ENCODE data around the gene UBE2R2. TPM values are rescaled to one million over a fixed set of nuclear protein-coding genes. Genes with fewer than 3 reads are reported as not detected.

Gene UBE2R2
- total RNA-seq, 1 experiment from 2014 or later, result 52.1 TPM

DNA sequence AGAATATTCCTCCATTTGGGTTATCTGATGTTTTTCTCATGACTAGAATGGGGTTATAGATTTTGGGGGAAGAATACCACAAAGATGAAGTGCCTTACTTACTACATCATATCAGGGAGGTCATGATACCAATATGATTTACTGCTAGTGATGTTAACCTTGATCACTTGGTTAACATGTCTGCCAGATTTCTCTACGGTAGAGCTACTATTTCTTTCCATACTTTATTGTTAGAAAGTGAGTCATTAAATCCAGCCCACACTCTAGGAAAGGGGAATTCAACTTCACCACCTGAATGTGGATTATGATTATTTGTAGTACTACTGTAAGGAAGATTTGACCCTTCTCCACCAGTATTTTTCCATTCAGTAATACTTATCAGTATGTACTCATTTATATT lies 64.7 kb downstream of the UBE2R2 start:
- no peak overlapping the region for H2AFZ ChIP-seq (ENCODE audit: low read length)
- WGBS (ENCODE audit: extremely low coverage, insufficient read length, low lambda C conversion rate), result no CpG with 5 or more reads among the region's 1 CpG

More for the DNA sequence above, 64.7 kb downstream of the UBE2R2 start:
- no peak overlapping the region for H3K18ac ChIP-seq (ENCODE audit: insufficient read length, low read depth, low read length)
- H3K4me1 ChIP-seq (ENCODE audit: insufficient read depth, low read length), result no peaks in the 10 kb centered on the region; the same call in 1 of the 2 replicates
- H3K27me3 Mint-ChIP-seq (ENCODE audit: low read depth), result no peaks in the 10 kb centered on the region
- H3K36me3 Mint-ChIP-seq (ENCODE audit: insufficient read depth in 1 of 3, low read depth in 3 of 3), result no peaks in the 10 kb centered on the region
- no peaks in the 10 kb centered on the region for H3K23me2 ChIP-seq (ENCODE audit: insufficient read length, low read depth, low read length, poor library complexity, severe bottlenecking)
- no peak overlapping the region for H4K8ac ChIP-seq (replicated peaks; ENCODE audit: insufficient read length, low read depth, low read length)
- TF ChIP-seq CTCF (conservative IDR thresholded peaks at IDR 0.05), result no peak
- no peak overlapping the region for H3K4me3 Mint-ChIP-seq
- H2BK20ac ChIP-seq (ENCODE audit: low read depth, low read length, poor library complexity, severe bottlenecking), result no peak overlapping the region
- H3K14ac ChIP-seq (ENCODE audit: insufficient read depth, low read length), result no peak overlapping the region
- H3K9me3 Mint-ChIP-seq, result no peaks in the 10 kb centered on the region
- H3K79me1 ChIP-seq (ENCODE audit: insufficient read depth, low read depth, low read length, poor library complexity, severe bottlenecking), result peaks cover 3% of the 10 kb centered on the region
- no peak for DNase-seq
- H3K27ac ChIP-seq (ENCODE audit: insufficient read length, low read depth, low read length), result no peak overlapping the region
- H2BK5ac ChIP-seq (ENCODE audit: insufficient read length, low read length), result no peak overlapping the region
- H3K9me3 ChIP-seq (ENCODE audit: control insufficient read depth, low read depth, low read length), result no peaks in the 10 kb centered on the region
- H3K56ac ChIP-seq (ENCODE audit: insufficient read length, low read depth, low read length), result no peak overlapping the region
- H2AK5ac ChIP-seq (ENCODE audit: insufficient read length, low read length), result no peak overlapping the region
- no peak overlapping the region for H3K4me2 ChIP-seq (ENCODE audit: insufficient read depth, insufficient read length, low read length)
- H3K27me3 ChIP-seq (ENCODE audit: insufficient read depth, low read length), result no peaks in the 10 kb centered on the region
- peaks cover 5% of the 10 kb centered on the region; the same call in 1 of the 2 replicates for H3K79me2 ChIP-seq (ENCODE audit: insufficient read depth, low read length)
- H4K5ac ChIP-seq (ENCODE audit: insufficient read length, low read depth, low read length), result no peak overlapping the region
- H2BK15ac ChIP-seq (ENCODE audit: low read depth, low read length), result no peak overlapping the region
- no peak overlapping the region for H3K23ac ChIP-seq (ENCODE audit: insufficient read length, low read depth, low read length)
- no peak overlapping the region for H3K4ac ChIP-seq (ENCODE audit: low read depth, low read length)
- no peak overlapping the region for H2BK12ac ChIP-seq (ENCODE audit: insufficient read length, low read depth, low read length)
- H4K20me1 ChIP-seq (ENCODE audit: control insufficient read depth, insufficient read depth, insufficient read length), result no peaks in the 10 kb centered on the region
- no peak overlapping the region for H3K9ac ChIP-seq (ENCODE audit: extremely low read depth, insufficient read length, low read length)
- no peak overlapping the region for H4K91ac ChIP-seq (ENCODE audit: insufficient read length, low read depth, low read length)
- no peak overlapping the region for H3T11ph ChIP-seq (ENCODE audit: low read length)
- no peak overlapping the region for H2BK120ac ChIP-seq (ENCODE audit: low read depth, low read length, poor library complexity, severe bottlenecking)
- no peak overlapping the region for H3K27ac Mint-ChIP-seq
- H3K4me1 Mint-ChIP-seq, result peaks cover 36 to 39% of the 10 kb centered on the region in 2 experiments
